Fibroblast of skin of scalp (primary cell): ENCODE measurements around the gene ASB15.
A peak's percentile ranks its signal among the peaks of the same experiment; 100 is the strongest.
"Not testable (repeated sequence)": the region's sequence is repeated elsewhere in the genome, so short reads cannot be mapped to it uniquely, and the experiment has no call there.

Source experiments
- DNase-seq: peaks from one replicate; pipeline ENCODE4 v3.0.0-alpha.2; 2013

ASB15 gene

DNA sequence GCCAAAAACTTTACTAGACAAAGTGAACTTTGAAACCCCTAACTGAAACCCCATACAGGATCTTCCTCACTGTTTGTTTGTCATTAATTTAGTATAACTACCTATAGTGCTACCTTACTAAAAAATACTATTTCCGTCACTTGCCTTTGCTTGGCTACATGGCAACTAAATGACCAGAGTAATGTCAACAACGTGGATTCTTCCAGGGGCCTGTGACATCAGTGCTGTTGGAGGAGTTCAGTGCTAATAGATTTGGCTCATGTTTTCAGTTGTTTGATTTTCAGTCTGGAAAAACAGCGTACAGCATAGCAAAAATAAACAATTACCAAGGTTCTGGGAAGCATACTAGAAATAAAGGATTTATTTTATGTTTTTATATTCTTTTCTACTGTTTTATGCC, 3.0 kb upstream of the ASB15 start:
- DNase-seq: no peak

DNA sequence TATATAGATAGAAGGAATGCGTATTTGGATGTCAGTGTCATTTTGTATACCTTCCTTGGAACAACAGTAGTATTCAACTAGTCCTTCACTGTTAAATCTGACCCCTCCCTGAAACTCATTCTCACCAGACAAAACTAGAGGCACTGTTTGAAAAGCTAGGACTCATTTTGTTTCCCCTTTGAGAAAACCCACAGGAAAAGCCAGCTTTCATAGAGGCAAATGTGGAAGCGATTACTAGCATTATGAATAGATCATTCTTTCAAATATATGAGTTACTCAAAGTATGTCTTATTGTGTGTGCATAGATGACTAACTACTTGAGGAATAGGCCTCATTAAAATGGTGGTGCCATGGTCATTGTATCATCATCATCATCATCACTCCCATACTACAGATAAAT, 1.9 kb upstream of the ASB15 start:
- no peak for DNase-seq

DNA sequence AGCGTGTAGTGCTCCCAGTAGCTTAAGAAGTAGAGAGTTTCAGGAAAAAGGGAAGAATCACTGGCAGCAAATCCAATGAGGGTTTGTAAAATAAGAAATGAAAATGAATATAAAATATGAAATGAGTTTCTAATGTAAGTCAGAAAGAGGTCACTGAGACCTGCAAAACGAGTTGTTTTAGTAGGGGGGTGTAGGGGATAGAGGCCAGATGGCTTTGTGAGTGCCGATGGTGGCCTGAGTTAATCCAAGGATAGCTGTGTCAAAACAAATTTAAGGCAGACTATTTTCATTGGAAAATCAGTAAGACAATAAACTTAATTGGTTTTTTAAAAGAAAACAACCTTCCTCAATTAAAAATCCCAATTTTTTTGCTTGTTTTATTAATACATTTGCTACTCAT, 745 bp upstream of the ASB15 start:
- no peak for DNase-seq

DNA sequence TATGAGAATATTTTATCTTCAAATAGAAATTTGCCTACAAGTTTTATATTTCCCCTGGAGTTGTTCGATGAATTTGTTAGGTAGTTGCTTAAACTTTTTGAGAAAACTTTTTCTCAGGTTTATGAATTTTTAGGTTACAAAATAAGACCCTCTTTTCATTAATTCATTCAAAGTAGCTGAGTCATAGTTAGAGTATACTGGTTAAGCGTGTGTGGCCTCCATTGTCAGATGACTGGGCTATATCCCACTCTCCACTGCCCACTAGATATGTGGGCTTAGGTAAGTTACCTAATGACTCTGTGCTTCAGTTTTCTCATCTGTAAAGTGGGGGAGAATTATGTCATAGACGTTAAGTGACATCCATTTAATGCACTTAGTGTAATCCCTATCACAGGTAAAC, 1.0 kb downstream of the ASB15 start:
- no peak for DNase-seq

DNA sequence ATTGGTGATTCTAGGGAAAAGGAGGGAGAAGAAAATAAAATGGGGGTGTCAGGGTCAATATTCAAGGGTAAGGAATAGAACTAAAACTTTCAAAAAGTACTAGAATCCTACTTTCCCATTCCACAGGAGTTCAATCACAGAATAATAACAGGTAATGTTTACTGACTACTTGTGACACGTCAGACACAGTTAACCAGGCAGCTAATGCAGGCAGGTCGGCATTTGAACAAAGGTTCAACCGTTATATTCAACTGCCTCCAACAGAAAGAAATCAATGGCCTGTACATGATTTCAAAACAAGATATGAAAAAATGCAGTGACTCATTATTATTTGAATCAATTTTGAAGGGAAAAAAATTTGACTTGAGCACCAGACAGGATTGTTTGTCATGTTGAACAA, 3.1 kb downstream of the ASB15 start:
- DNase-seq: no peak

DNA sequence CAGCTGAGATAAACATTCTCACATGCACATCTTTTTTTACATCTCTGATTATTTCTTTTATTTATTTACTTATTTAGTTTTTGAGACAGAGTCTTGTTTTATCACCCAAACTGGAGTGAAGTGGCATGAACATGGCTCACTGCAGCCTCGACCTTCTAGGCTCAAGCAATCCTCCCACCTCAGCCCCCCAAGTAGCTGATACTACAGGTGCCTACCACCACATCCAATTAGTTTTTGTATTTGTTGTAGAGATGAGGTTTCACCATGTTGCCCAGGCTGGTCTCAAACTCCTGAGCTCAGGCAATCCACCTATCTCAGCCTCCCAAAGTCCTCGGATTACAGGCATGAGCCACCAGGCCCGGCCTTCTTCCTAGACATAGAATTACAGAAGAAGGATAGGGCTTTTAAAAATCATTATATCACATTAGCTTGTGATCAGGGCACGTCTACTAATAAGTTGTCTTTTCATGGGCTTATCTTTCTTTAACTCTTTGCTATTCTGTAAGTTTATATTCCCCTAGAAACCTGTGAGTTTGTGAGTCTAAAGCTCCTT, 5.9 kb downstream of the ASB15 start:
- no peak for DNase-seq

DNA sequence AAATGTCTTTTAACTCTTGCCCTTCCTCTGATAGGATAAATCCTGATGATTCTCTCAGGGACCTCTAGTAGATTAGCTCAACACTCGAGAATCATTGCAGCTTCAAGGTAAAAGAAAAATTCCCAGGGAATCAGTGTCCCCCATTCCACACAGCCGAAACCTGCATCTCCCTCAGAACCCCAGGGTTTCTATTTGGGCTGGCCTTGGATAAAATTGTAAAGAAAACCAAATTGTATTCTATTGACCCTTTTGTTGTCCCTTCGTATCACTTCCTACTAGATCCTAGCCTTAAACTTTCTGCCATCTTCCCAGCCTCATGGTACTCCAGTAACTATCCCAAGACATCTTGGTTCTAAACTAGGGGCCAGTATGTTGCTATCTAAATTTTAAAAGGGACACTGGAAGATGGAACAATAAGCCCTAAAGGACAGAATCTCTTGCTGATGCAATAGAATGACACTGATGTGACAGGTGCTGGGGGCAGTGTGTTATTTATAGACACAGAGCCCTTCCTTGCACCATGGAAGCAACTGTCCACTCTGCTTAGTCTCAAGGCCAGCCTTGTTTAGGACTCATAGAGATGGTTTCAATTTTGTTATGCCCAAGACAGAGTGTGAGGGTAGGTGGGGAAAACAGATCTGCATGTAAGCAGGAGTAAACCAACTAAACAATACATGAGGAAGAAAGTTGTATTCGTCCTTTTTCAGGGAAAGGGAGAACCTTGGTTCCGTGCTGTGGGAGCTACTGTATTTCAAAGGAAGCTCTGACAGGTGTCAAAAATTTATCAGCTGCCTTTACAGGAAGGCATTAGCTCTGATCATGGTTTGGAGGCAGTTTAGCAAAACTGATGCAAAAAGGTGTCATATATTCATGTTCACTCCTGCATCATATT, 7.6 kb downstream of the ASB15 start:
- DNase-seq: no peak

DNA sequence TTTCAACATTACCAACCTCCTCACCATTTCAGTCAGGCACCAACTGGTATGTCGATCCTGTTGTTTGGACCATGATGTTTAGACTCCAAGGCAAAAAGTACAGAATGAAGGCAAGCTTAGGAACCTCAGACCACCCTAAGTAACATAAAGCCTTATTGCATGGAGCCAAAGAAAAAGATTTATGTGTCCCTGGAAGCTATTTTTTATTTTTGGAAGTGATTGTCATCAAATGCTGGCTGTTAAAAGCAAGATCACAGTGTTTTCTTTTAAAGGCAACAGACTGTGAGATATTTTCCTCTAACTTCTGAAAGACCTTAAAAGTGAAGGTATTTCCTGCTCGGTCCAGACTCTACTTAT, 8.2 kb downstream of the ASB15 start:
- DNase-seq: no peak

DNA sequence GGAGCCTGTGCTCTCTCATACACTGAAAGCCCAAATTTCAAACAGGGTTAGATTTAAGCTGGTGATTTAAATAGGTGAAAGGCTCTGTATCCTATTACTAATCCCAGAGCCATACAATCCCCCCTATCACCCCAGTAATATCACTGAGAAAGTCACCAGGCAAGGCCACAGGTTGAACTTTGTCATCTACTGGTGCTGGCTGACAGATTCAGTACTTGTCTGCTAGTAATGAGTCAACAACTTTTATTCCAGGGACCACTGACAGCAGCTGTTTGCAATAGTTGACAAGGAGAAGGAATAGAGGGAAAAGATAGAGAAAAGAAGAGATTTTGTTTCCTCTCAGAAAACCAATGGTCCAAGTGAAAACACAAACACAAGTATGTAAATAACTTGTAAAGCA, 10.4 kb downstream of the ASB15 start:
- DNase-seq: no peak

DNA sequence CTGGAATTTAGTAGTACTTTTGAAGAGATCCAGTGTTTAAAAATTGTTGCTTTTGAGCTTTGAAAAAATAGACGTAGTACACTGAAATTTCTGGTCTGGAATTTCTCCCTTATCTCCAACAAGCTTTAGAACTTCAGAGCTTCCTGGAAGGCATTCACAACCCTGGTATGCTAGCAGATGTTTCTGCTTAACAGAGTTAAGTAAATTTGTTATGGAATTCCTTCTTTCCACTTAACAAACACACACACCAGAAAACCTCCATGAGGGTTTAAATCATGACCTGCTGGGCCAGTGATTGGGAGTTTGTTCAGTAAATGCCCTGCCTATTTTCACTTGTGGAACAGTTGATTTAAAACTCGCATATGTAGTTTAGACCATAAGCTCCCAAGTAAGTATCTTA, 13.7 kb downstream of the ASB15 start:
- peak; percentile 45 for DNase-seq

DNA sequence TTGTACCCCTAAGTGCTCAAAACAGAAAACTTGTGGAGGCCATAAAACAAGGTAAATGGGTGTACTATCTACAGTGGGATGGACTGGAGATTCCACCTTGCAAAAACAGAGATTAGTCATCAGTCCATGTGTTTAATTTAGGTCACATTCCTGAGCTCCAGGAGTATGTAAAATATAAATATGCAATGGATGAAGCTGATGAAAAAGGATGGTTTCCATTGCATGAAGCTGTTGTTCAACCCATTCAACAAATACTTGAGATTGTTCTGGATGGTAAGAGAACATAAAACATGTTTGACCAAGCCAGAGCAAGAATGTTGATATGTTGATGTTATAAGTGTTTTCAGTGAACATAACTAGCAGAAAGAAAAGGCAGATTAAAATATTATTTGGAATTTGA, 14.6 kb downstream of the ASB15 start:
- peak; percentile 3 for DNase-seq

DNA sequence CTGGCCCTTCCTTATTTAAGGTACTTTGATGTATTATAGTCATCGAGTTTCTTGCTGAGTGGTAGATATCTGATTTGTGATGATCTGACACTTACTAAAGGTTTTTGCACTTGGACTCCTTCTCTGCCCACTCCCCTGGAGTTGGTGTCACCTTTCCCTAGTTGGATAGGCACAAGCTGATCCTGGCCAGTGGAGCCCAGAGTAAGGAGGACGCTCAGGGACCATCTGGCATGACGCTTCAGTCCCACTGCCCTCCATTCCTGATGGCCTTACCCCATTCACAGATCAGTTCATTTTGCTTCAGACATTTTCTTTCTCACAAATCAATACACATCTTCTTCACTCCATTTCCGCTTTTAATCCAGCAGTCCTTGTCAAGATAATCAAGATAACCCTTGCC, 20.1 kb downstream of the ASB15 start:
- no peak for DNase-seq

DNA sequence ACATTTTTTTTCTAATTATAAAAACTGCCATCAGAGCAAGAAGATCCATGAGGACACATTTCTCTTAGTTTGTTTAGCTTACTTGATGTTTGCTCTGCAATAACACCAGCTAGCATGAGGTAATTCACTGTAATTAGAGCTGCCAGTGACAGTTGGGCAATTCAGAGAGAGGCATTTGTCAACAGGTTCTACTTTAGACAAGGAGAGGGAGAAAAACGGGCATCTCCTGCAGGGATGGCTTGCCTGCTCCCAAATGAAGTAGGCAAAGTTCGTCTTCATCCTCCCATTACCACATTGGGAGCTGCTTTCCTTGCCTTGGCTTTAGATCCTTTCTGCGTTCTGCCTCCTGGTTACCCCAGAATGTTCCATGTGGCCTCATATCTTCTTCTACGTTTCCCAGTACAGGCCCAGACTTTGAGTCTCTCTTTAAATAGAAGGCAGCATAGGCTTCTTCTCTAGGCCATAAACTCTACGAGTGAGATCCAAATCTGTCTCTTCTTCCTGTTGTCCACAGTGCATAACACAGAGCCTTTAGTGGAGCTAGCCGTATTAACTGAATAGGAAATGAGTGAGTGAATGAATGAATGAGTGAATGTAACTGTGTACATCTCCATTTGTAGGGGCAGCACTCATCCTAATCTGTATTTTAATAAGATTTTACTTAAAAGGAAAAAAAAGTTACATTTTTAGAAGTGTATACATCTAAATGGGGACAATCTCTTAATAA, 21.2 kb downstream of the ASB15 start:
- no peak for DNase-seq

DNA sequence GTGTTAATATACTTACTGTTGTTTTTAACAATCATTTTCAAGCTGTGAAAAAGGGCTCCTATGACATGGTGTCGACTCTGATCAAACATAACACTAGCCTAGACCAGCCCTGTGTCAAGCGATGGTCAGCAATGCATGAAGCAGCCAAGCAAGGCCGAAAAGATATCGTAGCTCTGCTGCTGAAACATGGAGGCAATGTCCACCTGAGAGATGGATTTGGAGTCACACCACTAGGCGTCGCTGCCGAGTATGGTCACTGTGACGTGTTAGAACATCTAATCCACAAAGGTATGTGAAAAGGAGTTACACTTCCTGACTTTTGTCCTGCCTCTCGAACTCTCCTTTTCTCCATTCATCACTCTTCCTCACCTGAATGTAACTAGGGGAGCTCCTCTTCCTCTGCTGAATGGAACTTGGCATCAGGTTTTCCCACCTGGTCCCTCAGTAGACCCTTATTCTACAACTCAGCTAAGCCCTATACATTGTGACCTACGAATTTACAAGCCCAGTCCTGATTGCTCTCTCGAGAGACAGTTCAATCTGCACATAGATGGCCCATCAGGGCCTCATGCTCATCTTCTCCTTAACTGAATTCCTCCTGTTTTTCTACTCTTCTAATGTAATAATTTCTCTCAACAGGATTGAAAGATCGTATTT, 23.0 kb downstream of the ASB15 start:
- DNase-seq: no peak

DNA sequence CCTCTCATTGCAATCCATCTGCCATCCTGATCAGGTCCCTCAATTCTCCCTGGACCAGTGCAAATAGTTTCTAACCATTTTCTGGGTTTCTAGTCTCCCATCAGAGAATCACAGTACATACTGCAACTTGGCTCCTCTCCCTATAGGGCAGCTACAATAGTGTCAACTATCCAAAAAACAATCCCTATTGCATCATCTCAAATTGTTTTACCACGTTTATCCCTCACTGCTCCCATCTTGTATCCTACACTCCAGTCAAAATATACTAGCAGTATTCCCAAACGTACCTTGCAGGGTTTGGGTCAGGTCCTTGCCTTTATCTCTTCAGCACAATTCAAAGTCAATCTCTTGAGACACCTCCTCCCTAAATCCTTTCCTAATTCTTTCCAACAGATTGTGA, 23.6 kb downstream of the ASB15 start:
- DNase-seq: no peak

DNA sequence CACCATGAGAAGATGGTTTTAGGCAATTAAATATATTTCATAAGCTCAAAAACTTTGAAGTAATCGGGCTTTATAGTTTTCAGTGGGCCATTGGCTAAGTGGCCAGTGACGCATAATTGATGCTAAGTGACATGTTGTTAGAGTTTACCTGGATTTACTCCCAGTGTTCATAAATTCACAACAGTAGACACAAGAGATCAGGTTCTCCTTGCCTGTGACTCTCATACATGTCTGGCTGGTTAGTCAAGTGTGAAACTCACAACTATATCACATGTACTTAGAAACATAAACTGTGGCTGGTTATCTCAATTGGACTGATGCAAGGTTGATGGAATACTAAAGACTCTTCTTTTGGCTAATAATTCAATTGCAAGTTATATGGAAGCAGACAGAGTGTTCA, 26.2 kb downstream of the ASB15 start:
- DNase-seq: no peak

DNA sequence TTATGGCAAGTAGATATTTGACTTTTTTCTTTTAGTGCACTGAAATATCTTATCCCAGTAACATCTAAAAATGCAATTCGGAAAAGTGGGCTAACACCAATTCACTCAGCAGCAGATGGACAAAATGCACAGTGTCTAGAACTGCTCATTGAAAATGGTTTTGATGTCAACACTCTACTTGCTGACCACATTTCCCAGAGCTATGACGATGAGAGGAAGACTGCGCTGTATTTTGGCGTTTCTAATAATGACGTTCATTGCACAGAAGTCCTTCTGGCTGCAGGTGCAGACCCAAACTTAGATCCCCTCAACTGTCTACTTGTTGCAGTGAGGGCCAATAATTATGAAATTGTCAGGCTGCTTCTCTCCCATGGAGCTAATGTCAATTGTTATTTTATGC, 27.2 kb downstream of the ASB15 start:
- DNase-seq: no peak

DNA sequence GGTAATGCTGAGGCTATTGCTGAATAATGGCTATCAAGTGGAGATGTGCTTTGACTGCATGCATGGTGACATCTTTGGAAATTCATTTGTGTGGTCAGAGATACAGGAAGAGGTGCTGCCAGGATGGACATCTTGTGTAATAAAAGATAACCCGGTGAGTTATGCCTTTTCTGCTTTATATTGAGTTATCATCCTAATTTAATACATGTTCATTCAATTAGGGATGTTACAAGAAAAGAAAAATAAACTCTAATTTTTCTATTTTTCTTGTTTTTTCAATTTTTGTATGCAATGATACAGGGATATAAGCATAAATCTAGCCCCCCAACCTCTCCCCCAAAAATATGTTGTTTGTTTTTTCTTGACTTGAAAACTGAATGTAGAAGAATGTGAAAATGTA, 27.7 kb downstream of the ASB15 start:
- no peak for DNase-seq

DNA sequence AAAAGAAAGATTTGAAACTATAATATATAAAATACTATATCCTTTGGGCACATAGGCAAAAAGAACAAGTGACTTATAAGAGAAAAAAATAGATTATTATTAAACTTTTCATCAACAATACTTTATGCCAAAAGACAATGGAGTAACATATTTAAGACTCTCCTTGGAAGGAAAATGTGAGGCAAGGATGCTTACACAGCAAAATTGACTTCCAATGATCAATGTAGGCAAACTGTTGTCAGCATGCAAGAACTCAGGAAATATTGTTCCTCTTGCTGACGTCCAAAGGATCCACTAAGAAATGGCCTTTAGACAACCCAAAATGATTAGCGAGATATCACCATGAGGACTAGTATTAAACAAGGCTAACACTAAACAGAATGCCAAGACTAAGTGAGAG, 31.2 kb downstream of the ASB15 start:
- no peak for DNase-seq

DNA sequence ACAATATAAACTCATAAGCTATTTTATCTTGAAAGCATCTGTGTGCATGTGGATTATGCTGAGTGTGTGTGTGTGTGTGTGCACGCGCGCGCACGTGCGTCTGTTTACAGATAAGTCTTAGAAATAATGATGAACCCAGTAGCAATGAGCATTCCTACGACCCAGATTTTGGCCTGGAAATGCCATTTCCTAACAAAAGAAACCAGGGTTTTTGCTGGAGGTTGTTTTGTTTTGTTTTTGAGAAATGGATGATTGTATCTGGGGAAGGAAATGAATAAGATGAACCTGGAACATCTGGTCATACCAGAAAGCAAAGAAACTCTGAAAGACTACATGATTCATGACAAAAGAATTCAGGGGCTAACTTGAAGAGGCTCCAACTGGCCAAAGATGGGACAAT, 31.9 kb downstream of the ASB15 start:
- DNase-seq: peak; percentile 40

DNA sequence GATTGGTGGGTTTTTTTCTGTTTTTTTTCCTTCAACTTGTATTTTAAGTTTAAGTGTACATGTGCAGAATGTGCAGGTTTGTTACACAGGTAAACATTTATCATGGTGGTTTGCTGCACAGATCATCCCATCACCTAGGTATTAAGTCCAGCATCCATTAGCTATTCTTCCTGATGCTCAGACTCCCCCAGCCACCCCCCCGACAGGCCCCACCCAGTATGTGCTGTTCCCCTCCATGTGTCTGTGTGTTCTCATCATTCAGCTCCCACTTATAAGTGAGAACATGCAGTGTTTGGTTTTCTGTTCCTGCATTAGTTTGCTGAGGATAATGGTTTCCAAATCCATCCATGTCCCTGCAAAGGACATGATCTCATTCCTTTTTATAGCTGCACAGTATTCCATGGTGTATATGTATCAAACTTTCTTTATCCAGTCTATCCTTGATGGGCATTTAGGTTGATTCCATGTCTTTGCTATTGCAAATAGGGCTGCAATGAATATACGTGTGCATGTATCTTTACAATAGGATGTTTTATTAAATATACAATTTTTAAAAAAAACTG, 32.5 kb downstream of the ASB15 start:
- DNase-seq: not testable (repeated sequence)

DNA sequence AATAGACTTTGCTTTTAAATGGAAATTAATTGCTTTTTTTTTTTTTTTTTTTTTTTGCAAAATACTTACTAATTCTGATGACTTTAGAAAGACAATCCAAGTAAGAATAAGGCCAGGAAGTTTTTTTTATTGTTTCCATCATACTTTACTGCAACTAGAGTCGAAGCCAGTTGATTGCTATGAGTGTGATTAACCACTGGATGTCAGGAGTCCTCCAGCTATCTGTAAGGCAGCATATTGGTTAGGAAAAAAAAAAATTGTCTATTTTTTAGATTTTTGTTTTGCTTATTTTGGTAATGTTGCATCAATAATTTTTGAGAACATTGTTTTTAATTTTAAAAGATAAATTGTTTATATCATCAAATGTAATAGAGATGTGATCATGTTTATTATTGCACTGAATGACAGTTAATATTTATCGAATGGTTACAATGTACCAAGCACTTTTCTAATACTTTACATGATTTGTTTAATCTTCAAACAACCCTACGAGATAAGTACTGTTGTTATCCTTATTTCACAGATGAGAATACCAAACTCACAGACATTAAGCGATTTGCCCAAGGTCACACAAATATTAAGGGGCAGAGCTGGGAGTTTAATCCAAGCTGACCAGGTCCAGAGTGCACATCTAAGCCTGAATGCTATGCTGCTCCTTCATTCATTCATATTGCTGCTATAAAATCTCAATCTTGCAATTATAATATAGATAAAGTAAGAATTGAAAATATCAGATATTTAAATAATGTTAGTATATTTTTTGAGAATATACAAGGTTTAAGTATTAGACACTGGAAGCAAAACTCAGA, 34.1 kb downstream of the ASB15 start:
- DNase-seq: peak; percentile 20
